Common myeloid progenitor, CD34-positive (primary cell): ENCODE data around the gene UGT2B11.
"Not testable (repeated sequence)": the region's sequence is repeated elsewhere in the genome, so short reads cannot be mapped to it uniquely, and the experiment has no call there.

ENCODE experiments used
- CTCF ChIA-PET: fragments of 350-600 bp; sonication (Branson Sonifier 250); formaldehyde crosslinking; loops from one replicate; lab custom pipeline; 2021; ENCODE audit warnings: antibody characterized with exemption; lab: Charles Lee
- POLR2A ChIA-PET: fragments of 350-600 bp; sonication (Branson Sonifier 250); formaldehyde crosslinking; loops from one replicate; lab custom pipeline; 2021; ENCODE audit warnings: antibody characterized with exemption; lab: Charles Lee
- DNase-seq, 3 donors: peaks; one replicate each; pipeline versions ENCODE4 v3.0.0 to v3.0.0-alpha.2; 2013
- H3K27ac ChIP-seq, 2 experiments: 1 replicate in 1 of 2; 2 replicates in 1 of 2; pipeline ENCODE4 v1.7.0; 2013; ENCODE audit warnings: inconsistent platforms in 2 of 2, low read length in 2 of 2, mild to moderate bottlenecking in 2 of 2, low read depth in 1 of 2, moderate library complexity in 1 of 2; ENCODE audit not compliant: severe bottlenecking in 2 of 2, insufficient read depth in 1 of 2, poor library complexity in 1 of 2
- H3K27me3 ChIP-seq, 5 experiments: replicated peaks in 2 of 5; 1 replicate in 3 of 5; 2 replicates in 2 of 5; pipeline versions ENCODE4 v1.6.1 to v1.7.0; 2013; ENCODE audit warnings: low read length in 4 of 5, mild to moderate bottlenecking in 2 of 5, moderate library complexity in 2 of 5, inconsistent platforms in 1 of 5; ENCODE audit not compliant: insufficient read depth in 5 of 5, control insufficient read depth in 4 of 5
- H3K36me3 ChIP-seq, 4 experiments: 1 replicate in 2 of 4; 2 replicates in 2 of 4; pipeline versions ENCODE4 v1.6.1 to v1.7.0; 2013; ENCODE audit warnings: low read length in 3 of 4, control low read depth in 1 of 4, mild to moderate bottlenecking in 1 of 4; ENCODE audit not compliant: control insufficient read depth in 4 of 4, insufficient read depth in 4 of 4
- H3K4me1 ChIP-seq, 4 experiments: 1 replicate in 3 of 4; 2 replicates in 1 of 4; pipeline versions ENCODE4 v1.6.1 to v1.7.1; 2013; ENCODE audit warnings: low read length in 3 of 4, mild to moderate bottlenecking in 3 of 4, control low read depth in 1 of 4, inconsistent platforms in 1 of 4, moderate library complexity in 1 of 4; ENCODE audit not compliant: control insufficient read depth in 4 of 4, insufficient read depth in 4 of 4; ENCODE audit errors: control extremely low read depth in 1 of 4
- H3K4me3 ChIP-seq, 7 experiments: 1 replicate in 4 of 7; 2 replicates in 3 of 7; pipeline versions ENCODE4 v1.5.1 to v1.7.0; 2013; ENCODE audit warnings: mild to moderate bottlenecking in 7 of 7, low read length in 6 of 7, moderate library complexity in 6 of 7, inconsistent platforms in 2 of 7, low read depth in 2 of 7, control low read depth in 1 of 7; ENCODE audit not compliant: insufficient read depth in 4 of 7, control insufficient read depth in 1 of 7; ENCODE audit errors: extremely low read depth in 1 of 7
- H3K9me3 ChIP-seq, 5 experiments: 1 replicate in 4 of 5; 2 replicates in 1 of 5; pipeline versions ENCODE4 v1.6.1 to v1.7.1; 2013; ENCODE audit warnings: low read length in 4 of 5, mild to moderate bottlenecking in 2 of 5, inconsistent platforms in 1 of 5, low read depth in 1 of 5, moderate library complexity in 1 of 5; ENCODE audit not compliant: control insufficient read depth in 4 of 5, insufficient read depth in 2 of 5; ENCODE audit errors: control extremely low read depth in 1 of 5
- WGBS: methylation state at CpG from one replicate; pipeline ENCODE4 v1.1.5; 2013; ENCODE audit not compliant: insufficient coverage; 5-methylcytosine and 5-hydroxymethylcytosine counted together

The UGT2B11 gene

GRCh38 chr4:69239092-69239491 is 24.5 kb upstream of the UGT2B11 start:
- peaks cover 0 to 8% (median 0%) of the 10 kb centered on the region in 4 experiments for H3K4me1 ChIP-seq
- WGBS = no CpG with 5 or more reads among the region's 2 CpGs
- no peak overlapping the region for H3K4me3 ChIP-seq
- DNase-seq = no peak
- no peak overlapping the region for H3K27ac ChIP-seq
- H3K9me3 ChIP-seq = no peaks in the 10 kb centered on the region
- POLR2A ChIA-PET = no interaction called here
- H3K36me3 ChIP-seq = no peaks in the 10 kb centered on the region
- H3K27me3 ChIP-seq = no peaks in the 10 kb centered on the region
- CTCF ChIA-PET = no interaction called here

DNA sequence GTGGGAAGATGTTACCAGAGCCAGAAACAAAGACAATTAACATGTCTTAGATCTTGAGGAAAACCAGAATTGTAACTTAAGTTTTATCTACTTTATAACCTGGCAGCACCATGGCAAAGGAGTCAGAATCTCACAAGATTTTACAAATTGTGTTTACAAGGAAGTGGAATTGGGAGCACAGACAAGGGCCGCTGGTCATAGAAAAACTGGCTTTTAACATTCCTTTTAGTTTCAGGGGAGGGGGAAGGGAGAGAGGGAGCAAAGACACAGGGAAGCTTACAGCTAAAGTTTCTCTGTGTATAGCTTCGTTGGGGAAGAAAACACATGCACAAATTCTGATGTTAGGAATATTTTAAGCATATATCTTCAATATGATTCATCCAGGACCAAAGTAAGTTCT is 10.3 kb upstream of the UGT2B11 start:
- POLR2A ChIA-PET = no interaction called here
- peaks cover 0 to 2% (median 0%) of the 10 kb centered on the region in 5 experiments for H3K9me3 ChIP-seq
- WGBS = 100% methylated on average over 1 of the region's 2 CpGs

DNA sequence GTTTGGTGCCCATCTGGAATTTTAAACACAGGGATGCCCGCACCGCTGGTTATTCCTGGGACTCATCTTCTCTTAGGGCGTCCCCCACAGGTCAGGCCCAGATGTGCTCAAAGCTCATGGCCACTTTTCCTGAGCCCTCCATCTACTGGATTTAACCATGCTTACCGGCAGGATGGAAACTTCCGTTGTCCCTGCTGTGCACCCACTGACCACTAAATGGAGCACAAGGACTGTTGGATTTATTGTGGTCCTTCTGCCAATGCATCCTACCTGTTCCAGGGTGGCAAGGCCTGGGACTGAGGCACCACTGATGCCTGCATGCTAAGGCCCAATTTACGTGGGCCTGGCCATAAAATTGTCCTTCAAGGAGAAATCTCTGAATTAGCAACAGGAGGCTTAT is 8.7 kb upstream of the UGT2B11 start:
- H3K4me1 ChIP-seq, DNase-seq, H3K4me3 ChIP-seq, H3K27me3 ChIP-seq, POLR2A ChIA-PET, H3K27ac ChIP-seq, H3K36me3 ChIP-seq, CTCF ChIA-PET, H3K9me3 ChIP-seq: not testable (repeated sequence)
- WGBS = 100% methylated on average over 6 of the region's 6 CpGs

More for the DNA sequence above, 10.3 kb upstream of the UGT2B11 start:
- Histone ChIP-seq H3K27me3 (no peaks in the 10 kb centered on the region), H3K4me3 (no peak overlapping the region), H3K27ac (no peak overlapping the region), H3K4me1 (no peaks in the 10 kb centered on the region), H3K36me3 (no peaks in the 10 kb centered on the region)
- DNase-seq = no peak
- CTCF ChIA-PET = no interaction called here

- H3K27ac ChIP-seq, H3K9me3 ChIP-seq, POLR2A ChIA-PET, CTCF ChIA-PET, H3K4me3 ChIP-seq, H3K36me3 ChIP-seq, DNase-seq, H3K27me3 ChIP-seq, H3K4me1 ChIP-seq: not testable (repeated sequence)
- WGBS = no CpG with 5 or more reads among the region's 2 CpGs
These were observed 3.9 kb upstream of the UGT2B11 start for GRCh38 chr4:69218491-69218890.

DNA sequence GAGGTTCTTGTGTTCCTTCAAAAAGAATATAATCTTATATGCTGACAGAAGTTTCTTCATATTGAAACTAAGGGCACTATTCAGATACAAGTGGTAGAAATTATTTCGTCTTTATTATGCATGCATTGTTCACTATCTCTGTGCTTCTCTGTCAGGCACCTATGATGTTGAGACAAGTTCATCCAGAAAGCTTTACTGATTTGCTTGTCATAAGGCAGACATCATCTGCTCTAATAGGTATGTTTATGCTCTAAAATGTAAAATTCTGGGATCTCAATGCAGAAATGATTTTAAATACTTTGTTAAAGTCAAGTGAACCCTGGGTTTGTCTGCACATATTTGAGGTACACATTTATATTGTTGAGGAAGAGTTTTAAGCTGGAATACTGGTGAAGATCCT is 3.6 kb downstream of the UGT2B11 start:
- no peaks in the 10 kb centered on the region for H3K9me3 ChIP-seq
- no peak overlapping the region for H3K4me3 ChIP-seq
- H3K4me1 ChIP-seq = no peaks in the 10 kb centered on the region
- H3K27ac ChIP-seq = no peak overlapping the region
- WGBS = no CpG with 5 or more reads among the region's 1 CpG
- no peak for DNase-seq
- no peaks in the 10 kb centered on the region for H3K36me3 ChIP-seq
- ChIA-PET CTCF (no interaction called here), POLR2A (no interaction called here)
- H3K27me3 ChIP-seq = no peaks in the 10 kb centered on the region

DNA sequence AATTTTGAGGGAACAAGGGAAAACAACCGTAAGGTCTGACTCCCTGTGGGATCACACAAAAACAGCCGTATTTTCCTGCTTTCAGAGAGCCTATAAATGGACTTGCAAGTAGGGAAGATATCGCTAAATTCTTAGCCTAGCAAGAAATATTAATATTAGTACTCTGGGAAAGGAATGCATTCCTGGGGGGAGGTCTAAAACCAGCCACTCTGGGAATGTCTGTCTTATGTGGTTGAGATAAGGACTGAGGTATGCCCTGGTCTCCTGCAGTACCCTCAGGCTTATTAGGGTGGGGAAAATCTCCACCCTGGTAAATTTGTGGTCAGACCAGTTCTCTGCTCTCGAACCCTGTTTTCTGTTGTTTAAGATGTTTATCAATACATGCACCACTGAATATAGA is 16.0 kb downstream of the UGT2B11 start:
- H3K36me3 ChIP-seq, H3K27ac ChIP-seq, H3K4me3 ChIP-seq, CTCF ChIA-PET, H3K4me1 ChIP-seq, H3K27me3 ChIP-seq, DNase-seq, POLR2A ChIA-PET, H3K9me3 ChIP-seq: not testable (repeated sequence)
- 77% methylated on average over 3 of the region's 4 CpGs for WGBS

DNA sequence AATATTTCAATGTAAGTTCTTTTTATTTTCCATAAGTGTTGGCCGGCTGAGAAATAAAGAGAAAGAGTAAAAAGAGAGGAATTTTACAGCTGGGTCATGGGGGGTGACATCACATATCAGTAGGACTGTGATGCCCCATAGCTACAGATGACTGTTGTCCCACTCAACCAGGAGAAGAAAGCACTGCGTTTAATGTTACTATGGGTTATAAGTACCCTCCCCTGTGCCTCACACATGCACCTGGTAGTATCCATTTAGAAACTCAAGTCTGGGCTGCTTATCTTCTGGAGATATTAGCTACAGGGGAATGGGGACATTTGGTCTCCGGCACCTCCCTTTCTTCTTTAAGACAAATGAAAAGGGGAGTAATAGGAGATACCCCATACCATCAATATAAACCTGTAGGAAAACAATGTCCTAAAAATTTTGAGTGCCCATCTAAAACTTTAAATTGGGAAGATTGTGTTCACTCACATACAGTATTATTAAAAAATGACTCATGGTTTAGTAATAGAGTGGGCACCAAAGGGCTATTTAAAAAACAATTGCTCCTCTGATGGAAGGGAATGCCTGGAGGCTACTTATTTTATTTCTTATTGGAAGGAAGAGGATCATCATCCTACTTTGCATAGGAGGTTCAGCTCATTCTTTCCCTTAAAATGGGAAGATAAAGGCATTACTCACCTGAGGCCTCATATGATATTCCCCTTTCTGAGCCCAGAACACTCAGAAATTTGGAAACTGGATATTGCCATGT is 18.2 kb downstream of the UGT2B11 start:
- ChIA-PET POLR2A (no interaction called here), CTCF (no interaction called here)
- H3K4me1 ChIP-seq = no peaks in the 10 kb centered on the region

More for the DNA sequence above, 18.2 kb downstream of the UGT2B11 start:
- Histone ChIP-seq H3K9me3 (no peaks in the 10 kb centered on the region), H3K27ac (no peak overlapping the region), H3K27me3 (no peaks in the 10 kb centered on the region), H3K4me3 (no peak overlapping the region), H3K36me3 (no peaks in the 10 kb centered on the region)
- DNase-seq = no peak
- WGBS = 100% methylated on average over 1 of the region's 3 CpGs
